Activated CD4-positive, alpha-beta T cell treated with anti-CD3 and anti-CD28 coated beads for 1 hour (primary cell): ENCODE measurements around the gene IL27RA.

Experiments used
- DNase-seq: peaks from one replicate; pipeline ENCODE4 v3.0.0-alpha.2; 2020

IL27RA gene

DNA sequence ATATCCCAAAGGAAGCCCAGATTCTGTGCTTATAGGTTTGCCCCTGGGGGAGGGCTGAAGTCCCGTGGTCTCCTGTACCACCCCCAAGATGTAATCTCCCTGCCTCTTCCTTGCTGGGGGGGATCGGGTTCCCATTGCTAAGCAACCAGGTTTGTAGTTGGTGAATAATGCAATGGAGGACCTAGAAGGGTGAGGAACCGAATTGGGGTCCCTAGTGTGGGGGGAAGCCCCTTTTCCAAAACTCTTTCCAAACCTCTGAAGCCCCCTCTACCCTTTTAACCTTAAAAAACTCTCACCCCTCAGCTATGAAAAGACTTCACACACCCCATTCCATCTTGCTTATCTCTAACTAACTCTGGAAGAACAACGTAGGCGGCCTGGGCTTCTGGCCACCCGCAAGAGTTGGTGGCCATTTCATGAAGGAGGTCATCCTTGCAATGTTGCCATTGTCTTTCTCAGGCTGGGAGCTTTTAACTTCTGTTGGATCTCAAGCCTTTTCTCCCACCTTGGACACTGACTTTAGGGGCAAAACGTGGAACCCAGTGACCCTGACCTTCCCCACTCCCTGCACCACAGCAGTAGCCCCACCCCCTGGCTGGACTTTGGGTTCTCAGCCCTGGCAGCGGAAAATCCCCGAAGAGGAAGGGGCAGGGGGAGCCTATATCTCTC, 29.7 kb downstream of the IL27RA start:
- DNase-seq = no peak

DNA sequence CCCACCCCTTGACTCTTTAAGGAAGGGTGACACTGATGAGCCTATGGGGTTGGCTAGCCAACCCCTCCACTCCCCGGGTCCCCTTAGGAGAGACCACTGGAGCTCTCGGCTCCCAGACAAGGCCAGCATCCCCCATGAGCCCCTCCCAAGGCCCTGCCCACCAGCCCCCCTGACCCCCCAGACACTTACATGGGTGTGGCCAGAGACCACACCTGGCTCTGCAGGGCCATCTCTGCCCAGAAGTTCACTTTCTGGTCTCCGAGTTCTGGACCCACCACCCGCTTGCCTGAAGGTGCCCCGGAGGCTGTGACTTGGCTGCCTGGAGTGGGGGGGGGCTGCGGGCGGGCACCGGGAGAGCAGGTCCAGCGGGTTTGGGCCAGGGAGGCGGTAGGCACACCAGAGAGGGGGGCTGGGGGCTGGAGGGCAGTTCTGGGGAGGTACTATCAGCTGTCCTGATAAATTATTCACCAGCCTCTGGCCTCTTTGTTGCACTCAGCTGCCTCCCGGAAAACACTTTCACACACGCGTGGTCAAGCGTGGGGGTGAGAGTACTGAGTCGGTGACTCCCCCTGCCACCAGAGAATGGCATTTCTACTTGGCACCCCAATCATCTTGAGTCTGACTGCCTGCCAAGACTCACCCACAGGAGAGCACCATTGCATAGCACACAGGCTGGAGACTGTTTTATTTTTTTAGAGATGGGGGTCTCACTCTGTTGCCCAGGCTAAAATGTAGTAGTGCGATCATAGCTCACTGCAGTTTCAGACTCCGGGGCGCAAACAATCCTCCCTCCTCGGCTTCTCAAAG, 30.4 kb downstream of the IL27RA start, which contains the start of gene PALM3:
PALM3 (minus strand) TSS at position 326 of the 807 bp plus-strand sequence; CDS start at position 230, 96 bp downstream.
- DNase-seq = no peak

DNA sequence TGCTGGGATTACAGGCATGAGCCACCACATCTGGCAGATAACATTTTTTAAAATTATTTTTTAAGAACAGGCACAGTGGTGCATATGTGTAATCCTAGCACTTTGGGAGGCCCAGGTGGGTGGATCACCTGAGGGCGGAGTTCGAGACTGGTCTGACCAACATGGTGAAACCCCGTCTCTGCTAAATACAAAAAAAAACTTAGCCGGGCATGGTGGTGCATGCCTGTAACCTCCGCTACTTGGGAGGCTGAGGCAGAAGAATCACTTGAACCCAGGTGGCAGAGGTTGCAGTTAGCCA, 30.9 kb downstream of the IL27RA start:
- no peak for DNase-seq

- DNase-seq = no peak
These were observed 31.5 kb downstream of the IL27RA start for GRCh38 chr19:14063105-14063504.

- DNase-seq = no peak
These were observed 34.6 kb downstream of the IL27RA start for GRCh38 chr19:14066134-14066533.

DNA sequence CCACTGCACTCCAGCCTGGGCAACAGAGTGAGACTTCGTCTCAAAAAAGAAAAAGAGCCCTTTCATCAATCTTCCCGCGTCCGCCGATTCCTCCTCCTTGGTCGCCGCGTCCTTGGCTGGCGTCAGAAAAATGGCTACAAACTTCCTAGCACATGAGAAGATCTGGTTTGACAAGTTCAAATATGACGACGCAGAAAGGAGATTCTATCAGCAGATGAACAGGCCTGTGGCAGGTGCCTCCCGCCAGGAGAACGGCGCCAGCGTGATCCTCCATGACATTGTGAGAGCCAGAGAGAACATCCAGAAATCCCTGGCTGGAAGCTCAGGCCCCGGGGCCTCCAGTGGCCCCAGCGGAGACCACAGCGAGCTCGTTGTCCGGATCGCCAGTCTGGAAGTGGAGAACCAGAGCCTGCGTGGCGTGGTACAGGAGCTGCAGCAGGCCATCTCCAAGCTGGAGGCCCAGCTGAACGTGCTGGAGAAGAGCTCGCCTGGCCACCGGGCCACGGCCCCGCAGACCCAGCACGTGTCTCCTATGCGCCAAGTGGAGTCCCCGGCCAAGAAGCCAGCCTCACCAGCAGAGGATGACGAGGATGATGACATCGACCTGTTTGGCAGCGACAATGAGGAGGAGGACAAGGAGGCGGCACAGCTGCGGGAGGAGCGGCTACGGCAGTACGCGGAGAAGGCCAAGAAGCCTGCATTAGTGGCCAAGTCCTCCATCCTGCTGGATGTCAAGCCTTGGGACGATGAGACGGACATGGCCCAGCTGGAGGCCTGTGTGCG, 38.9 kb downstream of the IL27RA start:
- no peak for DNase-seq

DNA sequence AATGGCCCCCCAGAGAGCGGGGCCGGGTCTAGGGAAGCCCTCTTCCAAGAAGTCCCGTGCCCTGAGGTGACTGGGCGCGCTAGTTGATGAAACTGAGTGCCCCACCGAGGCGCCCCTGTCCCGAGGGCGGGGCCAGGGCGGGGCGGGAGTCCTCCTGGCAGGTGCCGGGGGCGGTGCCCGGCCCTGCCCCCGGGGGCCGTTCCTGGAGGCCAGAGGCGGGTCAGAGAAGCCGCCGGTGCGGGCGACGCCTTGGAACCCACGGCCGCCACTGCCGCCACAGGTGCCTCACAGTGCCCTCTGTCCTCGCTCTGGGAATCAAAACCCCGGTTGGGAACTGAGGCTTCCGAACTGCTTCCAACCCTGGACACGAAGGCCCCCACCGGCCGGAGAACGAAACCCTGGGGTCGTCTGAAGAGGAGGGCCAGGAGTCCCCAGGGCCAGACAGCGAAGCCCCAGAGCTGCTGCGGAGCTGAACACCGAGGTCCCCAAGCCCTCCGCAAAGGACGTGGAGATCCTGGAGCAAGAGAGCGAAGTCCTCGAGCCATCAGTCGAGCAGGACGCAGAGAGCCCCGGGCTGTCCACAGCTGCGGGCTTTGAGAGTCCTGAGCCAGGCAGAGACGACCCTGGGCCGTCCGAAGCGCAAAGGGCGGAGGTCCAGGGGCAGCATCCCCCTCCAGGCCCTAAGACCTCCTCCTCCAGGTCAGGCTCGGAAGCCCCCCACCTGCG, 41.1 kb downstream of the IL27RA start, which contains the start of gene MISP3:
MISP3 (plus strand) TSS at position 252 of the 726 bp plus-strand sequence. CDS start 524 bp downstream, outside the sequence.
- DNase-seq = no peak

DNA sequence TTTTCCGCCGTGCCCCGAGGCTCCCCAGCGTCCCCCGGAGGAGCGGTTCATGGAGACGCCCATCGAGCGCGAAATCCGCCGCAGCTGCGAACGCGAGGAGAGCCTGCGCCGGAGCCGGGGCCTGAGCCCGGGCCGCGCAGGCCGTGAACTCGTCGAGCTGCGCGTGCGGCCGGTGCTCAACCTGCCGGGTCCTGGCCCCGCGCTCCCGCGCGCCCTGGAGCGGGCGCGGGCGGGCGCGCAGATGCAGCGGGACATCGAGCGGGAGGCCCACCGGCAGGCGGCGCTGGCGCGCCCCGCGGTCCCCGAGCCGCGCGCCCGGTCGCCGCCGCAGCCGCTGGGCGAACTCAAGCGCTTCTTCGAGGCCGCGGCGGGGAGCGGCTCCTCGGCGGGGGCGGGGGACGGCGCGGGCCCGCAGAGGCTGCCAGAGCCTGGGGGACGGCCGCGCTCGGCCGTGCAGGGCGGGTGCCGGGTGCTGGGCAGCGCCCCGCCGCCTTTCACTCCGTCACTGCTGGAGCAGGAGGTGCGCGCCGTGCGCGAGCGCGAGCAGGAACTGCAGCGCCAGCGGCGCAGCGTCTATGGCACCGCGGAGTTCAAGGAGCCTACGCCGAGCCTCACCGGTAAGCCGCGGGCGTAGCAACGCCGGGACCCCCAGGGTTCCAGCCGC, 41.8 kb downstream of the IL27RA start:
- peak; percentile 63 for DNase-seq

GRCh38 chr19:14073925-14074838, 42.6 kb downstream of the IL27RA start:
- no peak for DNase-seq

- DNase-seq = no peak
These were observed 46.8 kb downstream of the IL27RA start for GRCh38 chr19:14078411-14078810.

DNA sequence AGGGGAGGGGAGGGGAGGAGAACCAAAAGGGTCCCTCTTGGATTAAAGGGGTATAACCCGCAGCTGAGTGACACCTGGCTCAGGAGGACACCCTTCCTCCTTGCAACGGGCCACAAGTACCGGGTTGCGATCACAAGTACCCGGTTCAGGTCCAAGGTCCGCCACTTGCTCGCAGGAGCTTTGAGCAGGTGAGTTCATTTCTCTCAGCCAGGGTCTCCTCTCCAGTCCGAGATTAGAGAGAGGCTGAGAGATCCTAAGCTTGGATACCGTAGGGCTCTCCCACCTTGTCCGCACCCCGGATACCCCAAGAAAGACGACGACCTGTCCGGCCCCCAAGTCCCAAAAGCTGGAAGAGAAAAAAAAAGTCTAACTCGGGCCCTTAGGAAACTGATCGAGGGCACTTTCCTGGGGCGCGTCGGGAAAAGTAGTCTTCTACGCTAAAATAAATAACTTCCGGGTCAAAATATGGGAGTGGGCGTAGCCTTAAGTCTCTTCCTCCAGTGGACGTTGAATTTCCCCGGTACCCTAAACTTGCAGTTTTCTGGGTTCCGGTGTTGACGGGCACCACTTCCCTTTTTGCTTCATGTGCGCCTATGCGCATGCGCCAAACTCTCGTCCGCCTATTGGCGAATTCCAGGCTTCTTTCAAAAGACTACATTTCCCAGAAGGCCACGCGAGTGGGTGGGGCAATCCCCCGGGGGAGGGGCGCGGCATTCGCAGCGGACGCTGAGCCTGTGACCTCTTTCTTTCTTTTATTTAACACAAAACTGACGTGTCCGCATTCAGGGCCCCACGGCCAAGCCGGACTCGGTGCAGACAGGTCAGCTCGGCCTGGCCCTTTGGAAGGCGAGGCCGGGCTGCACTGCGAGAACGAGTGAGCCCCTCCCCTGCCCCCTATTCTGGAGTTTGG, 49.6 kb downstream of the IL27RA start:
- DNase-seq = peak; percentile 99

DNA sequence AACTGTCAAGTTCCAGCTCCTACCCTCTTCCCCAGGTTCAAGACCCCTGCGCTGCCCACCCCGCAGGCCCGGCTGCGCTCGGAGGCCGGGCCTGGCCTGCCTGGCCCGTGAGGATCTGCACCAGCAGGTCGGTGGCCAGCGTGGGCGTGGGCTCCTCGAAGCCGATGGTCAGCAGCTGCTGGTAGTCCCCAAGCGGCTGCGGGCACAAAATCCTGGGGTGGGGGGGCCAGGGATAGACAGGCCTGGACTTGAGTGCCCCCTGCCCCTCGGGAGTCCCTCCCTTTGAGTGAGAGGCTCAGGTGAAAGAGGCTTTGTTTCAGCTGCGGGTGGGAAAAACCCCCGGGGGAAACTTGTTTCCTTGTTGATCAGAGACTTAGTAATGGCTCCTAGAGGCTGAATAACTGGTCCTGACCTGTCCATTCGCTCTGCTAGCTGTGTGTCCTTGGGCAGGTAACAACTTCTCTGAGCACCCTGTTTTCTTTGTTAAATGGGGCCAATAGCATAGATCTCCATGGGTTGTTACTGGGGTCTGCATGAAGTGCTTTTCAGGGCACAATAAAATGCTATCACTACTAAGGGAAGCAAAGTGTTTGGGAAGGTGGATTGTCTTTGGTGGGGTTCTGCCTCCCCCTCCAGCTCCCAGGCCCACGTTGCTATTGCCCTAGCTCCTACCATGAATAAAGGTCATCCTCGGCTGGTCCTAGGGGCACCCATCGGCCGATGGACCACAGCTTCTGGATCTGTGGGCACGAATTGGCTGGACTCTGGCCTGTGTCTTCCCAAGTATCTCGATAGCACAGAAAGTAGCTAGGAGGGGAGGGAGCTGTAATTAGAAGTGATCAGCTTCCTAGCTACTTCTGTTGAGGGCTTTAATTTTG, 50.5 kb downstream of the IL27RA start:
- no peak for DNase-seq

GRCh38 chr19:14082675-14082960, 51.1 kb downstream of the IL27RA start:
- DNase-seq = no peak

GRCh38 chr19:14085309-14085995, 53.9 kb downstream of the IL27RA start, which contains the start of gene C19orf67:
Gene C19orf67, minus strand, starts transcription at chr19:14085783. Its CDS starts 156 bp downstream, at chr19:14085627.
- no peak for DNase-seq

GRCh38 chr19:14086098-14086497, 54.5 kb downstream of the IL27RA start:
- DNase-seq = no peak

- no peak for DNase-seq
These were observed 57.3 kb downstream of the IL27RA start for GRCh38 chr19:14088634-14089411.

- no peak for DNase-seq
These were observed 57.8 kb downstream of the IL27RA start for GRCh38 chr19:14089412-14089661.
